H9 (cell line): ENCODE results near the gene ALPI. TPM values are rescaled to one million over a fixed set of nuclear protein-coding genes. Genes with fewer than 3 reads are reported as not detected.

ENCODE experiments used
- DNase-seq: peaks from one replicate; pipeline ENCODE4 v3.0.0-alpha.2; 2017
- H2AFZ ChIP-seq: one replicate; pipeline ENCODE4 v1.6.1; 2013; ENCODE audit warnings: mild to moderate bottlenecking, low read length, control low read depth, moderate library complexity
- H2AK5ac ChIP-seq: 2 replicates; pipeline ENCODE4 v1.6.1; 2013; ENCODE audit warnings: low read length, control low read depth, mixed read lengths; ENCODE audit not compliant: insufficient read length
- H2BK120ac ChIP-seq: one replicate; pipeline ENCODE4 v1.6.1; 2013; ENCODE audit warnings: low read depth, mild to moderate bottlenecking, low read length, control low read depth, inconsistent platforms; ENCODE audit not compliant: poor library complexity, severe bottlenecking
- H2BK12ac ChIP-seq: 2 replicates; pipeline ENCODE4 v1.6.1; 2013; ENCODE audit warnings: low read length, control low read depth, mixed read lengths, low read depth; ENCODE audit not compliant: insufficient read length
- H2BK15ac ChIP-seq: 2 replicates; pipeline ENCODE4 v1.6.1; 2013; ENCODE audit warnings: low read depth, low read length, control low read depth
- H2BK20ac ChIP-seq: one replicate; pipeline ENCODE4 v1.6.1; 2013; ENCODE audit warnings: low read depth, mild to moderate bottlenecking, low read length, control low read depth, inconsistent platforms; ENCODE audit not compliant: poor library complexity, severe bottlenecking
- H2BK5ac ChIP-seq: 2 replicates; pipeline ENCODE4 v1.6.1; 2013; ENCODE audit warnings: low read length, control low read depth, mixed read lengths; ENCODE audit not compliant: insufficient read length
- H3K14ac ChIP-seq: 2 replicates; pipeline ENCODE4 v1.6.1; 2013; ENCODE audit warnings: low read length, control low read depth; ENCODE audit not compliant: insufficient read depth
- H3K18ac ChIP-seq: 2 replicates; pipeline ENCODE4 v1.6.1; 2013; ENCODE audit warnings: low read depth, mild to moderate bottlenecking, mixed read lengths, low read length, control low read depth; ENCODE audit not compliant: insufficient read length
- H3K23ac ChIP-seq: 2 replicates; pipeline ENCODE4 v1.6.1; 2013; ENCODE audit warnings: low read length, control low read depth, mixed read lengths, low read depth; ENCODE audit not compliant: insufficient read length
- H3K23me2 ChIP-seq: 2 replicates; pipeline ENCODE4 v1.6.1; 2013; ENCODE audit warnings: low read depth, mild to moderate bottlenecking, mixed read lengths, low read length, control low read depth; ENCODE audit not compliant: insufficient read length, poor library complexity, severe bottlenecking
- H3K27ac ChIP-seq: 2 replicates; pipeline ENCODE4 v1.5.1; 2013; ENCODE audit warnings: low read length, control low read depth, mixed read lengths, low read depth; ENCODE audit not compliant: insufficient read length
- H3K27me3 ChIP-seq: 2 replicates; pipeline ENCODE4 v1.6.1; 2013; ENCODE audit warnings: low read length, control low read depth, inconsistent platforms; ENCODE audit not compliant: insufficient read depth
- H3K4ac ChIP-seq: 2 replicates; pipeline ENCODE4 v1.6.1; 2013; ENCODE audit warnings: low read depth, mild to moderate bottlenecking, control low read depth, inconsistent platforms, low read length, moderate library complexity
- H3K4me1 ChIP-seq: 2 replicates; pipeline ENCODE4 v1.6.1; 2013; ENCODE audit warnings: low read length, control low read depth, inconsistent platforms; ENCODE audit not compliant: insufficient read depth
- H3K4me2 ChIP-seq: 2 replicates; pipeline ENCODE4 v1.6.1; 2013; ENCODE audit warnings: low read length, control low read depth, mixed read lengths; ENCODE audit not compliant: insufficient read length, insufficient read depth
- H3K56ac ChIP-seq: 2 replicates; pipeline ENCODE4 v1.6.1; 2013; ENCODE audit warnings: low read depth, mild to moderate bottlenecking, mixed read lengths, low read length, control low read depth; ENCODE audit not compliant: insufficient read length
- H3K79me1 ChIP-seq: 2 replicates; pipeline ENCODE4 v1.6.1; 2013; ENCODE audit warnings: low read depth, mild to moderate bottlenecking, moderate library complexity, low read length, control low read depth, inconsistent platforms; ENCODE audit not compliant: insufficient read depth, poor library complexity, severe bottlenecking
- H3K79me2 ChIP-seq: 2 replicates; pipeline ENCODE4 v1.6.1; 2013; ENCODE audit warnings: low read length, control low read depth, inconsistent platforms; ENCODE audit not compliant: insufficient read depth
- H3K9ac ChIP-seq: 2 replicates; pipeline ENCODE4 v1.6.1; 2013; ENCODE audit warnings: low read length, control low read depth, mixed read lengths; ENCODE audit not compliant: insufficient read length; ENCODE audit errors: extremely low read depth
- H3K9me3 ChIP-seq: one replicate; pipeline ENCODE4 v1.6.1; 2013; ENCODE audit warnings: low read depth, low read length, inconsistent platforms; ENCODE audit not compliant: control insufficient read depth
- H3T11ph ChIP-seq: one replicate; pipeline ENCODE4 v1.6.1; 2013; ENCODE audit warnings: mild to moderate bottlenecking, low read length, control low read depth, inconsistent platforms
- H4K20me1 ChIP-seq: one replicate; pipeline ENCODE4 v1.6.1; 2013; ENCODE audit not compliant: control insufficient read depth, insufficient read length, insufficient read depth
- H4K5ac ChIP-seq: 2 replicates; pipeline ENCODE4 v1.6.1; 2013; ENCODE audit warnings: low read depth, mild to moderate bottlenecking, mixed read lengths, low read length, control low read depth; ENCODE audit not compliant: insufficient read length
- H4K8ac ChIP-seq: replicated peaks from 2 replicates; pipeline ENCODE4 v1.6.1; 2013; ENCODE audit warnings: low read length, control low read depth, mixed read lengths, low read depth; ENCODE audit not compliant: insufficient read length
- H4K91ac ChIP-seq: 2 replicates; pipeline ENCODE4 v1.6.1; 2013; ENCODE audit warnings: low read depth, mild to moderate bottlenecking, moderate library complexity, mixed read lengths, low read length, control low read depth; ENCODE audit not compliant: insufficient read length
- H3K27ac Mint-ChIP-seq, 3 experiments: 2 replicates in 2 of 3; 3 replicates in 1 of 3; pipeline ENCODE4 v1.8.0; 2020 to 2021; ENCODE audit warnings: mixed read lengths in 3 of 3, mild to moderate bottlenecking in 1 of 3, moderate library complexity in 1 of 3
- H3K27me3 Mint-ChIP-seq: 2 replicates; pipeline ENCODE4 v1.8.0; 2021; ENCODE audit warnings: low read depth, mild to moderate bottlenecking, moderate library complexity, mixed read lengths
- H3K36me3 Mint-ChIP-seq, 3 experiments: 2 replicates in 2 of 3; 3 replicates in 1 of 3; pipeline ENCODE4 v1.8.0; 2020 to 2021; ENCODE audit warnings: low read depth in 3 of 3, mixed read lengths in 3 of 3; ENCODE audit not compliant: insufficient read depth in 1 of 3
- H3K4me1 Mint-ChIP-seq, 2 experiments: 2 replicates each; pipeline ENCODE4 v1.8.0; 2020; ENCODE audit warnings: mixed read lengths in 2 of 2
- H3K4me3 Mint-ChIP-seq, 2 experiments: 2 replicates in 1 of 2; 3 replicates in 1 of 2; pipeline ENCODE4 v1.8.0; 2020 to 2021; ENCODE audit warnings: mild to moderate bottlenecking in 2 of 2, mixed read lengths in 2 of 2, moderate library complexity in 1 of 2
- H3K9me3 Mint-ChIP-seq, 2 experiments: 2 replicates in 1 of 2; 3 replicates in 1 of 2; pipeline ENCODE4 v1.8.0; 2020; ENCODE audit warnings: mild to moderate bottlenecking in 2 of 2, mixed read lengths in 2 of 2, moderate library complexity in 1 of 2
- WGBS: extraction: QIAGEN DNeasy Blood & Tissue Kit; methylation state at CpG from one replicate; pipeline ENCODE4 v1.1.7; 2013; ENCODE audit warnings: missing lambda C conversion rate, low lambda C conversion rate, mixed read lengths; ENCODE audit not compliant: insufficient read length; ENCODE audit errors: extremely low coverage; 5-methylcytosine and 5-hydroxymethylcytosine counted together
- total RNA-seq: library from RNA; stranded (reverse); gene quantifications from 2 replicates; pipeline ENCODE4 v1.2.1, GENCODE V29; 2021
- TF ChIP-seq, protein P1 (sequence below): fragments of 200-600 bp; sonication (generic); conservative IDR thresholded peaks from 3 replicates; pipeline ENCODE4 v1.8.0; 2021; ENCODE audit warnings: antibody characterized with exemption, mild to moderate bottlenecking

The ALPI gene
- total RNA-seq, 1 experiment from 2014 or later: not detected

DNA sequence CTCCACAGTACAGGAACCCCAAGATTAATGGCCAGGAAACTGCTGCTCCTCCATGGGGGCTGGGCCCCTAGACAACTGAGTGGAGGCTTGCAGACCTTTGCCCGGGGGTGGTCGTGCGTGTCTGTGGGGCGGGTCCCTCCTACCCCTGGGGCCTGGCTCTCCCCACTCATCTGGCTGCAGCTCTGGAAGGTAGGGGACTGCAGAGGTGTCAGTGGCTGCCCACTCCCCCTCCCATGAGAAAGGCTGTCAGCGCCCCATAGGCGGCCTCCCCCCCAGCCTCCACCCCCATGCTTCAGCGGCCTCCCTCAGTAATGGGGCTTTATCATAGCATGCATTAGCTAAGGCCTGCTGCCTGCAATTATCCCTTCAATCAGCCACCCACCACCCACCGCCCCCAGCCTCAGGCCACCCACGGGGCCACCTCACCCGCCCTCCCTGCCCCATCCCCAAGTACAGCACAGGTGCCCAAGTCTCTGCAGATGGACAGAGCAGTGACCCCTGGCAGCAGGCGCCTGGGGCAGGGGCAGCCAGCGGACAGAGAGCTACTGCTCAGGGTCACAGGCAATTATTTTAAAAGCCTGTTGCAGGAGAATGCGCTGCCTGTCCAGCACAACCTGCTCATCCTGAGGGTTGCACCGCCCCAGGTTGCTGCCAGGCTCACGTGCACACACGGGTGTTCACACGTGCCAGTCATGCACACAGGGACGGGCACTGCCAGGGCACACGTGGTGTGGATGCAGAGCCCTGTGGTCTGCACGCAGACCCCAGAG lies 40.7 kb downstream of the ALPI start:
- no peak overlapping the region for H2BK15ac ChIP-seq
- H3K14ac ChIP-seq: no peak overlapping the region
- H2AK5ac ChIP-seq: no peak overlapping the region
- H4K8ac ChIP-seq: no peak overlapping the region
- no peaks in the 10 kb centered on the region for H4K20me1 ChIP-seq
- peaks cover 40% of the 10 kb centered on the region for H3K27me3 Mint-ChIP-seq
- no peak overlapping the region for H2BK120ac ChIP-seq
- H3K79me2 ChIP-seq: no peaks in the 10 kb centered on the region
- H4K5ac ChIP-seq: no peak overlapping the region
- H3K4me1 Mint-ChIP-seq: peaks cover 8 to 43% of the 10 kb centered on the region in 2 experiments
- no peaks in the 10 kb centered on the region; the same call in 1 of the 2 replicates for H3K27me3 ChIP-seq
- no peak overlapping the region for H3K23ac ChIP-seq
- H3T11ph ChIP-seq: no peak overlapping the region
- H3K18ac ChIP-seq: no peak overlapping the region
- no peaks in the 10 kb centered on the region for H3K9me3 ChIP-seq
- no peaks in the 10 kb centered on the region for H3K23me2 ChIP-seq
- no peaks in the 10 kb centered on the region for H3K79me1 ChIP-seq
- H2BK5ac ChIP-seq: no peak overlapping the region
- H3K27ac ChIP-seq: no peak overlapping the region
- no peak overlapping the region for H3K56ac ChIP-seq
- TF ChIP-seq, protein P1, sequence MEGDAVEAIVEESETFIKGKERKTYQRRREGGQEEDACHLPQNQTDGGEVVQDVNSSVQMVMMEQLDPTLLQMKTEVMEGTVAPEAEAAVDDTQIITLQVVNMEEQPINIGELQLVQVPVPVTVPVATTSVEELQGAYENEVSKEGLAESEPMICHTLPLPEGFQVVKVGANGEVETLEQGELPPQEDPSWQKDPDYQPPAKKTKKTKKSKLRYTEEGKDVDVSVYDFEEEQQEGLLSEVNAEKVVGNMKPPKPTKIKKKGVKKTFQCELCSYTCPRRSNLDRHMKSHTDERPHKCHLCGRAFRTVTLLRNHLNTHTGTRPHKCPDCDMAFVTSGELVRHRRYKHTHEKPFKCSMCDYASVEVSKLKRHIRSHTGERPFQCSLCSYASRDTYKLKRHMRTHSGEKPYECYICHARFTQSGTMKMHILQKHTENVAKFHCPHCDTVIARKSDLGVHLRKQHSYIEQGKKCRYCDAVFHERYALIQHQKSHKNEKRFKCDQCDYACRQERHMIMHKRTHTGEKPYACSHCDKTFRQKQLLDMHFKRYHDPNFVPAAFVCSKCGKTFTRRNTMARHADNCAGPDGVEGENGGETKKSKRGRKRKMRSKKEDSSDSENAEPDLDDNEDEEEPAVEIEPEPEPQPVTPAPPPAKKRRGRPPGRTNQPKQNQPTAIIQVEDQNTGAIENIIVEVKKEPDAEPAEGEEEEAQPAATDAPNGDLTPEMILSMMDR: no peak
- no peak overlapping the region for H3K4me2 ChIP-seq
- H3K27ac Mint-ChIP-seq: no peak overlapping the region
- no peak overlapping the region; a peak in 1 of 5 replicates for H3K4me3 Mint-ChIP-seq
- no peak overlapping the region for H3K4ac ChIP-seq
- no CpG with 5 or more reads among the region's 20 CpGs for WGBS
- no peak overlapping the region for H2BK20ac ChIP-seq
- H3K4me1 ChIP-seq: no peaks in the 10 kb centered on the region
- H3K36me3 Mint-ChIP-seq: no peaks in the 10 kb centered on the region; a peak in 1 of 7 replicates
- no peaks in the 10 kb centered on the region for H3K9me3 Mint-ChIP-seq
- no peak overlapping the region for H3K9ac ChIP-seq
- no peak for DNase-seq
- no peak overlapping the region for H4K91ac ChIP-seq
- no peak overlapping the region for H2AFZ ChIP-seq
- no peak overlapping the region for H2BK12ac ChIP-seq
